CD4-positive, alpha-beta T cell treated with Interleukin-21 for 1 hour (primary cell): ENCODE results near the gene ATG101.
A peak's percentile ranks its signal among the peaks of the same experiment; 100 is the strongest.

Source experiments
- DNase-seq: peaks from one replicate; pipeline ENCODE4 v3.0.0-alpha.2; 2020

The ATG101 gene

DNA sequence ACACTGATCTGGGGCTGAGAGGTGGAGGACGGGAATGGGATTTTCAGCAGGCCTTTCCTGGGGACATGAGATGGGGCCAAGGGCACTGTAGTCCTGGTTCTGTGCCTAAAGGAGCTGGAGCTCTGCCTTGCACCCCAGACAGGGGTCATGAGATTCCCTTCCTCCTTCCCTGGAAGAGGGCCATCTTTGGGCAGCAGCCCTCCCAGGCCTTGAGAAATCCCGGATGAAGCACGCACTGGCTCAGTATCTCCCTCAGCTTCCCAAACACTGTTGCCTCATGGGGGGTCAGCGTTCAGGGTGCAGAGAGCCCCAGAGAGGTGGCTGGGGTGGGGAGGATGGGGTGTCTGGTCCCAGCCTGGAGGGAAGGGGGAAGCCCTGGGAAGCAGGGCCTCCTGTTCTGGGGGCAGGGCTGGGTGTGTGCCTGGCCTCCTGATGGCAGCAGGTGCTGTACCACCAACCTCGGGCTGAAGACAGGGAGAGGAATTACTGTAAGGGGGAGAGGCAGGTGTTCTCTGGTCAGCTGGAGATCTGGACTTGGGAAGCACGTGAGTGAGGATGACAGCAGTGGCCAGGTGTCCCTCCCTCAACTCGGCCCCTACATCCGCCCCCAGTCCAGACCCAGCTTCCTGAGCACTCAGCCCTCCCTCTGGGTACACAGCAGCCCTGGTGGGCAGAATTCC, 26.9 kb upstream of the ATG101 start:
- no peak for DNase-seq

DNA sequence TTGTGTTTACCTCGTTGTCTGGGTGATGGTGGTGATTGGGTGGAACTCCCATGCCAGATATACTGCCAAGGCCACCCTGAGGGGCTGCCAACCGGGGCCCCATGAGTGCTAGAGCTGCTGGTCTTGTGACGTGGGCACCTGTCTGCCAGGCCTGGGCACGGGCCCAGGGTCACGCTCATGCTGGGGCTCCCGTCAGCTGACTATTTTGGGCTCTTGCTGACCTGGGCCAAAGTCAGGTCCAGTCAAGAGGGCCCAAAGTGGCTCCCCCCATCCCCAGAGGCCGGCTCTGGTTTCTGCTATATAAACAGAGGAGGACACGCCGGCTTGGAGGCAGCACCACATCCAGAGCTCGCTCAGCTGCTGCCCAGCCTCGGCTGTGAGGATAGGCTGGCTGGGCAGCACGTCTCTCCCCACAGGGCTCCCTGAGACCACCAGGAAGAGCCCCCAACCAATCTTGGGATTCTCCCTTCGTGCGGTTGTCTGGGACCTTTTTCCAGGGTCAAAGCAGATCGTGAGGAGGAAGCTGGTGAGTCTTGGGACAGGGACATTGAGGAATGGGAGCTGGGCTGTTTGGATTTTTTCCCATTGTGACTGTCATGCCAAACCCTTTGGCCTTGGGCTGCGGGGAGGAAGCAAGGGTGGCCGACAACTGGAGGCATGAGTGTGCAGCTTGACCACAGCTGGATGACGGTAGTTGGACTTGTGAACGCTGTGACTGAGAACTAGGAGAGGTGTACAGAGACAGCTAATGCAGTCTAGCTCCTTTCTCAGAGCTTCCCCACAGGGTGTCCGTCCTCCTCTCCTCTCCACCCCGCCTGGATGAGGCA, 26.2 kb upstream of the ATG101 start:
- no peak for DNase-seq

DNA sequence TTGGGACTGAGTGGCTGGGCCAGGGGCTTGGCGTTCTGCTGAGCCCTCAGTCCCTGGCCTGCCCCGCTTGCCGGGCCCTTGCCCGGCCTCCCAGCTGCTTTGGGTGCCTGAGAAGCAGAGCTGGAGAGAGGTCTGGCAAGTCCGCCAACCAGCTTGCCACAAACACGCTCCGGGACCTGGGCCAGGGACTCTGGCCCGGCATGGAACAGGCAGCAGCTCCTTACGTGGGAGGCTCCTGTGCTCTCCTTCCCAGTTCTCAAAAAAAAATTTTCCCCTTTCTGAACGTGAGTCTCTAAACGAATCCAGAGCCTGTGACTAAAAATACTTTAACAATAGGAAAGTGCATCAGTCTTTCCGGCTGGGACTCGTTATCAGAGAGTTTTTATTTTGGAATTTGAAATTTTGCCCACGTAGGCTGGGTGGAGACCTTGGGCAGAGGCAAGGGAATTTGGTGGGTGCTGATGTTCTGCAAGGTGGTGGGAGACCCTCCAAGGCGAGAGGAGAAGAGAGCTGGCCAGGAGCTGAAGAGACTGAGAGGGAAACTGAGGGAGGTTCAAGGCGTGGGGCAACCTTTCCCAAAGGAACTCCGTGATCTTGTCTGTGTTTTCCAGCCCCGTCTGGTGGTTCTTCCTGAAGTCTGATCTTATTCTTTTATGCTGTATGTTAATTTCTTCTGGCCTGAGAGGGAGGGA, 25.3 kb upstream of the ATG101 start:
- no peak for DNase-seq

DNA sequence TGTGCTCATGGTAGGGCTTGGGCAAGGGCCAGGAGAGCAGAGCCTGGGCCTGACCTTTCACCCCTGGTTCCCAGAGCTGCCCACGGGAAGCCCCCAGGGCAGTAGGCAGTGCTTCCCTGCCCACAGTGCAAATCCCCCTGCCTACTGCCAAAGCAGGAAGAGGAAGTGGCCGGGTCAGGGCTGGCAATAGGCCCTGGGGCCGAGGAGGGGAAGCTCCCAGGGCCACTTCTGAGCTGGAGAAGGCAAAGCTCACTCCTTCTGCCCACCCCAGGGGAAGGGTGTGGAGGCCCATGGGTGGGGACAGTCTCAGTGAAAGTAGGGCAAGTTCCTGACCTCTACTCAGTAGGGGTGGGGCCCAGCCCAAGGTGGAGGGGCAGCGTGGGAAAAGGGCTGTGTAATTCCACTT, 24.0 kb upstream of the ATG101 start:
- peak; percentile 39 for DNase-seq

DNA sequence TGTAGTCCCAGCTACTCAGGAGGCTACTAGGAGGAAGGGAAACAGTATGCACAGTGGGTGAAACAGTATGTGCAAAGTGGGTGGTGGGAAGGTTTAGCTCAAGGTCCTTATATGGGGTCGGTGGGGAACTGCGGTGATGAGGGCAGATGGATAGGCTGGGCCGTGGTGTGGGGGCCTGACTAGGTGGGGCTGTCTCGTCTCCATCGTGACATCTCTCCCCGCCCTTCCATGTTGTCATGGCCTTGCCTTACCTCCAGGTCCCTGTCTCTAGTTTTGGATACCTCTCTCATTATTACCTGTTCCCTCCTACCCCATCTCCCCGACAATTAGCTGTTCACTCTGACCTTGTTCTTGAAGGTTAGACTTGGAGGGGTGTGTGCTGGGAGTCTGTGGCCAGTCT, 22.9 kb upstream of the ATG101 start:
- no peak for DNase-seq

DNA sequence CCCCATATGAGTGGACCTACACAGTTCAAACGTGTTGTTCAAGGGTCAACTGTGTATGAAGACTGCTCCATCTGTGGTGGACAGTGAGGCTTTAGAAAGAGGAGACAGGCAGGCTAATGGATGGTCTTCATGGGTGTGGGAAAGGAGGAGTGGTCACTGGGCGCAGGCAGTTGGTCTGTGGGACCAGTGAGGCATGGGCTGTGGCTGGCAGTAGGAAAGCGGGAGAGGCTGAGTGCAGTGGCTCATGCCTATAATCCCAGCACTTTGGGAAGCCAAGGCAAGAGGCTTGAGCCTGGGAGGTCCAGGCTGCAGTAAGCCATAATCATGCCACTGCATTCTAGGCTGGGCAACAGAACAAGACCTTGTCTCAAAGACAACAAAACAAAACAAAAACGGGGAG, 20.5 kb upstream of the ATG101 start:
- DNase-seq: no peak

DNA sequence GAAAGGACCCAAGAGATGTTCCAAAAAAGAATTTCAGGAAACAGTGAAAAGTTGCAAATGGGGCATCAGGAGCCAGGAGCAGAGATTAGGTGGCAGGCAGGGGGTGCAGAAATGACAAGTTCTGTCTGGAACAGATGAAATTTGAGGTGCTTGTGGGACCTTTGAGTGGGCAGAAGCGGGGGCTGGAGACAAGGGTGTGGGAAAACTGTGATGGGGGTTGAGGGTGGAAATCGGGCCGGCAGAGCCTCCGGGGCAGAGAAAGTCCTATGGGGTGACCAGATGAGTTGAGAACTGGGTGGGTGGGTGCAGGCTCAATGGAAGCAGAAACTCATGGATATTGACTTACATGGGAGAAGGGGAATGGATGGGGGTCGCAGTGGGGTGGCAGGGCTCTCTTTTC, 20.1 kb upstream of the ATG101 start:
- no peak for DNase-seq

DNA sequence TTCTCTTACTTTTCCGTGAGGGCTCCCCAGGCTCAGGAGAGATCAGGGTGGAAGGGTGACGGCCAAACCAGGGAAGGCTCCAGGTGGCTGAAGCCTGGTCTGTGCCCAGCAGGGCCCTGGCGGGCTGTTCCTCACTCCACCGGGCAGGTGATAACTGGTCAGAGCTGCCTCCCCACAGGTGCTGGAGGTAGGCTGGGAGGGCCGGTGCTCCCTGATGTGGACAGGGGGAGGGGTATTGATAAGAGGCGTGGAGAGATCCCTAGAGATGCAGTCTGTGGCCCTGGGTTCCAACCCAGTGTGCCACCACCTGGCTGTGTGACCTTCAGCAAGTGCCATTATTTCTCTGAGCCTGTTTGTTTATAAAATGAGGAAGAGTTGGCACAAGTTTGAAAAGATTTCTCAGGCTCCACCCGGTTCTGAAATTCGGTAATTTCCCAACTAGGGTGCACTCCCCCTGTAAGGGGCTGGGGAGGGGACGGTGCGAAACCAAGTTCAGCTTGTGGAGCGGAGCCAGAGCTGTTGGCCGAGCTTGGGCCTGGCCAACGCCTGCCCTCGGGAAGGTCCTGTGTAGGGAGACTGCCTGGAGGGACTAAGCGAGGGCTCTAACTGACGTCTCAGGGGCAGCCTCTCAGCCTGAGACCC, 19.5 kb upstream of the ATG101 start:
- peak; percentile 75 for DNase-seq

DNA sequence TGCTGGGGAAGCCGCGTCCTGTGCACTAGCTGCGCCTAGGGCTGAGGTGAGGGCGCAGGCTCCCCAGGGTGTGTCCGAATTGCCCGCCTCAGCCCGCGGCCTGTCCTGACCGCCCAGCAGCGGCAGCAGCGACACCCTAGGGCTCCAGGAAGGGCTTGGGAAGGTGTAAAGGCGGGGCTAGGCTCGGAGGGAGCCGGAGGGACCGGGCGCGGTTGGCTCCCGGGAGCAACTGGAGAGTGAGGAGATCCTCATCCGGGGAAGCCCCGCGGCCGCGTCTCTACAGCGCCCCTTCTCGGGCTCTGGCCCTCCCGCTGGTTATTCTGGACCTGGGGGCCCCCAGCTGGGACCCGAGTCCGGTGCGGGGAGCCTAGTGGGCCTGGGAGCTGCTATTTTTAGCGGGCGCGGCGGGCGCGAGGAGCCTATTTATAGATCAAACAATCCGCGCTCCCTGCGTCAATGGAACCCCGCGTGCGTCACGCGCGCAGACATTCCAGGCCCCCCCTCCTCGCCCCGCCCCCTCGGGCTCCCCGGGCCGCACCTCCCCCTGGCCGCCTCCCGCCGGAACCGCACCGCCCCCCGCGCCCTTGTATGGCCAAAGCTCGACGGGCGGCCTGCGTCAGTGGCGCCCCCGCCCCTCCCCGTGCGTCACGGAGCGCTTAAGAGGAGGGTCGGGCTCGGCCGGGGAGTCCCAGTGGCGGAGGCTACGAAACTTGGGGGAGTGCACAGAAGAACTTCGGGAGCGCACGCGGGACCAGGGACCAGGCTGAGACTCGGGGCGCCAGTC, 18.8 kb upstream of the ATG101 start, which contains the start of gene NR4A1:
NR4A1 (plus strand) TSS at position 685 of the 784 bp plus-strand sequence. CDS start 2,887 bp downstream, outside the sequence.
- DNase-seq: peak; percentile 99

DNA sequence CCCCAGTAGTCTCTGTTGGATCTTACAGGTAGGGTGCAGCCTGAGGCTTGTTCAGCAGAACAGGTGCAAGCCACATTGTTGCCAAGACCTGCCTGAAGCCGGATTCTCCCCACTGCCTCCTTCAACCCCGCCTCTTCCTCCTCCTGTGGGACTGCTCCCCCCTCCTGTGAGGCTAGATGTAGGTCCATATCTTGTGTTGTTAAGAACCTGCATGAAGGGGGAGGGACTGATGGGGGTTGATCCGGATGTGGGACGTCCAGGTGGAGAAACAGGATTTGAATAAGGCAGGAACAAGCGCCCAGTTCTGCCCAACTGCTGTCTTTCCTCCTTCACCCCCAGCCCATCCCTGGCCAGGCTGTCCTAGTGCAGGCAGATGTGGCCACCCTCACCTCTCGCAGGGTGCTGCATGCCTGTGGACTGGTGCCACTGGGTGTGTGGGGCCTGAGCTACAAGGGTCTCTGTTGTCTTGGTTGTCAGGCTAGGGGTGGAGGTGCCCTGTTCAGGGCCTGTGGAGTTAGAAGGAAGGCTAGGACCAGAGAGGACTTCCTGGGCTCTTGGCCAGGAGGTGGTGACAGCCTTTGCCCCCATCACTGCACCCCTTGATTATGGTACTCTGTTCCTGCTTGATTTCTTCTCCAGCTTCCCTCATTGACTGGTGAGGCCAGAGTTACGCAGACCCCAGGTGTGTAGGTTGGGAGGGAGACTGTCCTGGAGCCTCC, 17.2 kb upstream of the ATG101 start:
- peak; percentile 68 for DNase-seq

DNA sequence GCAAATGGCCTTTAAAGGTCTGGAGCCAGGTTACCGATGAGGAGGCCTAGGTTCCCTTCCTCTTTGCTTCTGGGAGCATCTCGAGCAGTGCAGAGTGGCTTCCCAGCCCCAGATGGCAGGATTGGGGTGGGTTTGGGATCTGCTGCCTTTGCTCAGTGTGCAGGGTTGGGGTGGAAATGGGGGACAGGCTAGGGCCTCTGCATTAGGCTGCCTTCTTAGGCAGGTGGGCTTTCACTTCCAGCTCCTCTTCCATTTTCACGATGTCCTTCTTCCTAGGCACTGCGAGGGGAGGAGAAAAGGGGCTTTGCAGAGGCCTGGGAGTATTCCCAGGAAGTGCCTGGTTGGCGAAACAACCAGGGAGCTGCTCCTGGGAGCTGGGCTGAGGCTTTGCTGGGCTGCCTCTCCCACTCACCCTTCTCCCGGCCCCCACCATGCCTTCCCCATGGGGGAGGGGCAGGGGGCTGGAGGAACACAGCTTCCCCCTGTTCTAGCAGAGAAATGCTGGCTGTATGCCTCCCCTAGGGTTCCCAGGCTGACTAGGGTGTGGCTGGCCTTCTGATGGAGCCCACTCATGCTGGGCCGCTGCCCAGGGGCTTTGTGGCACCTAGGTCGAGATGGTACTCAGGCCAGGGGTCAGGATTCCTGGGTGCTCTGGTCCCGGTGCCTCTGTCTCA, 16.1 kb upstream of the ATG101 start:
- DNase-seq: peak; percentile 22

DNA sequence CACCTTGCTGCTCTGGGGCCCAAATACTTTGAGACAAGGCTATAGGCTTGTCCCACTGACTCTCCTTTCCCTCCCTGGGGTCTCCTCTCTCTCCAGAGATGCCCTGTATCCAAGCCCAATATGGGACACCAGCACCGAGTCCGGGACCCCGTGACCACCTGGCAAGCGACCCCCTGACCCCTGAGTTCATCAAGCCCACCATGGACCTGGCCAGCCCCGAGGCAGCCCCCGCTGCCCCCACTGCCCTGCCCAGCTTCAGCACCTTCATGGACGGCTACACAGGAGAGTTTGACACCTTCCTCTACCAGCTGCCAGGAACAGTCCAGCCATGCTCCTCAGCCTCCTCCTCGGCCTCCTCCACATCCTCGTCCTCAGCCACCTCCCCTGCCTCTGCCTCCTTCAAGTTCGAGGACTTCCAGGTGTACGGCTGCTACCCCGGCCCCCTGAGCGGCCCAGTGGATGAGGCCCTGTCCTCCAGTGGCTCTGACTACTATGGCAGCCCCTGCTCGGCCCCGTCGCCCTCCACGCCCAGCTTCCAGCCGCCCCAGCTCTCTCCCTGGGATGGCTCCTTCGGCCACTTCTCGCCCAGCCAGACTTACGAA, 15.4 kb upstream of the ATG101 start:
- peak; percentile 27 for DNase-seq

DNA sequence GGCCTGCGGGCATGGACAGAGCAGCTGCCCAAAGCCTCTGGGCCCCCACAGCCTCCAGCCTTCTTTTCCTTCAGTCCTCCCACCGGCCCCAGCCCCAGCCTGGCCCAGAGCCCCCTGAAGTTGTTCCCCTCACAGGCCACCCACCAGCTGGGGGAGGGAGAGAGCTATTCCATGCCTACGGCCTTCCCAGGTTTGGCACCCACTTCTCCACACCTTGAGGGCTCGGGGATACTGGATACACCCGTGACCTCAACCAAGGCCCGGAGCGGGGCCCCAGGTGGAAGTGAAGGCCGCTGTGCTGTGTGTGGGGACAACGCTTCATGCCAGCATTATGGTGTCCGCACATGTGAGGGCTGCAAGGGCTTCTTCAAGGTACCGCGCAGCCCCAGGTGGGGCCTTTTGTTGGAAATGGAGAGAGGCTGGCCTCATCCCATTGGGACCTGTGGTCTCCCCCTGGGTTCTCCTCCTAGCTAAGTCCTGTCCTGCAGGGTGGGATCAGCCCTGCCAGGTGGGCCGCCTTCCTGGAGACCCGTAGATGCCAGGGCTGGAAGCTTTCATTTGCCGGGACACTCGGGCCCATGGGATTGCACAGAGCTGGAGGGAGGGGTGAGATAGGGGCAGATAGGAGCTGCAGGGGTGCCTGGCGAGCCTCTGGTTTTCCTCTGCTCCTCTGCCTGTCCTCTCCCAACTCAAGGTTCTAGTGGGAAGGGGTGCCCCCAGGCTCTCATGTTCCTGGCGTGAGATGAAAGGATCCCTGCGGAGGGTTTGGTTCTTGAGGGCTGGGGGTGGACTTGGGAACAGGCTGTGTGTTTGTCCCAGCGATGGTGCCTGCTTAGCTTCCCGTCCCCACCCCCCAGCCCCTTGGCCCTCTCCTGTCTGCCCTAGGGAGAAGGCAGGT, 14.7 kb upstream of the ATG101 start:
- DNase-seq: peak; percentile 26

DNA sequence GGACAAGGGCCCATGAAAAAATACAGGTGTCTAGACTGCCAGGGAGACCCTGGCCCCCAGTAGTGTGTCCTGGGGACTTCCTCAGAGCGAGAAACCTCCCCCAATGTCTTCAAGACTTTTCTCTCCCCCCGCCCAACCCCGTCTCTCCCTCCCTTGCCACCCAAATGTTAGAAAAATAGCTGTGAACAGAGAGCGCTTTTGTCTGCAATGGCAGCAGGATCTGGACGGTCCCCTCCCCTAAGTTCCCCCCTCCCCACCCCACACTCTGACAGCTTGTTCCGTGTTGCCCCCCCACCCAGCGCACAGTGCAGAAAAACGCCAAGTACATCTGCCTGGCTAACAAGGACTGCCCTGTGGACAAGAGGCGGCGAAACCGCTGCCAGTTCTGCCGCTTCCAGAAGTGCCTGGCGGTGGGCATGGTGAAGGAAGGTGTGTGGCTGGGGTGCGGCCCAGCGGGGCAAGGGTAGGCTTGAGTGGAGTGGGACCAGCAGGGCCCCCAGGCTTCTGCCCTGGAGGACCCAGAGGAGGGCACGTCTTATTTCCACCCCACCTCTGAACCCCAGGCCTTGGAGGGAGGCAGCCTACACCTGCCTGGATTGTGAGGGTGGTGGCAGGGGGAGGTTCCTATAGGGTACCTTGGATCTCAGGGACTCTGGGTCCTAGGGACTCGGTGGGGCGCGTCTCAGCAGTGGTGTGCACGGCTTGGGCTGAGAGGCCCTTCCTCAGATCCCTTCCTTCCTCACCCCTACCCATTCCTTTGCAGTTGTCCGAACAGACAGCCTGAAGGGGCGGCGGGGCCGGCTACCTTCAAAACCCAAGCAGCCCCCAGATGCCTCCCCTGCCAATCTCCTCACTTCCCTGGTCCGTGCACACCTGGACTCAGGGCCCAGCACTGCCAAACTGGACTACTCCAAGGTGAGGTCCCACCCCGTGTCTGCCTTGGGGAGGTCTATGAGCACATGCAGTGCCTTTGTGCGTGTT, 13.8 kb upstream of the ATG101 start:
- DNase-seq: peak; percentile 40

DNA sequence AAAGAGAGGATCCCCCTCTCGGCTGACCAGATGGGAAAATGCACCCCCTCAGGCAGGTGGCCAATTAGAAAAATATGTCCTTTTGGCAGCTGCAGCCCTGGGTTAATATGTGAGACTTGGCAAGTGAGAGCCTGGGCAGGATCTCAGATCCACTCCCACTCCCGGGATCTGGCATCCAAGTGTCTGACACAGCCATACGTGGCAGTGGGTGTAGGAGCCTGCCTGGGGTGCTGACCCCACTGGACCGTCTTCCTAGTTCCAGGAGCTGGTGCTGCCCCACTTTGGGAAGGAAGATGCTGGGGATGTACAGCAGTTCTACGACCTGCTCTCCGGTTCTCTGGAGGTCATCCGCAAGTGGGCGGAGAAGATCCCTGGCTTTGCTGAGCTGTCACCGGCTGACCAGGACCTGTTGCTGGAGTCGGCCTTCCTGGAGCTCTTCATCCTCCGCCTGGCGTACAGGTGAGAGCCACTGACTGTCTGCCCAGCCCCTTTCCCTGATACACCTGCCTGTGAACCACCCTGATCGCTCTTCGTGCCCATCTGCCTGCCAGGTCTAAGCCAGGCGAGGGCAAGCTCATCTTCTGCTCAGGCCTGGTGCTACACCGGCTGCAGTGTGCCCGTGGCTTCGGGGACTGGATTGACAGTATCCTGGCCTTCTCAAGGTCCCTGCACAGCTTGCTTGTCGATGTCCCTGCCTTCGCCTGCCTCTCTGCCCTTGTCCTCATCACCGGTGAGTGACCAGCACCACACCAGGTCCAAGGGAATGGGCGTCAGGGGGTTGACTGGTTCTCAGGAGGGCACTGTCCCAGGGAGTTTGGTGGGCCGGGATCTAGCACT, 12.8 kb upstream of the ATG101 start:
- DNase-seq: peak; percentile 38

DNA sequence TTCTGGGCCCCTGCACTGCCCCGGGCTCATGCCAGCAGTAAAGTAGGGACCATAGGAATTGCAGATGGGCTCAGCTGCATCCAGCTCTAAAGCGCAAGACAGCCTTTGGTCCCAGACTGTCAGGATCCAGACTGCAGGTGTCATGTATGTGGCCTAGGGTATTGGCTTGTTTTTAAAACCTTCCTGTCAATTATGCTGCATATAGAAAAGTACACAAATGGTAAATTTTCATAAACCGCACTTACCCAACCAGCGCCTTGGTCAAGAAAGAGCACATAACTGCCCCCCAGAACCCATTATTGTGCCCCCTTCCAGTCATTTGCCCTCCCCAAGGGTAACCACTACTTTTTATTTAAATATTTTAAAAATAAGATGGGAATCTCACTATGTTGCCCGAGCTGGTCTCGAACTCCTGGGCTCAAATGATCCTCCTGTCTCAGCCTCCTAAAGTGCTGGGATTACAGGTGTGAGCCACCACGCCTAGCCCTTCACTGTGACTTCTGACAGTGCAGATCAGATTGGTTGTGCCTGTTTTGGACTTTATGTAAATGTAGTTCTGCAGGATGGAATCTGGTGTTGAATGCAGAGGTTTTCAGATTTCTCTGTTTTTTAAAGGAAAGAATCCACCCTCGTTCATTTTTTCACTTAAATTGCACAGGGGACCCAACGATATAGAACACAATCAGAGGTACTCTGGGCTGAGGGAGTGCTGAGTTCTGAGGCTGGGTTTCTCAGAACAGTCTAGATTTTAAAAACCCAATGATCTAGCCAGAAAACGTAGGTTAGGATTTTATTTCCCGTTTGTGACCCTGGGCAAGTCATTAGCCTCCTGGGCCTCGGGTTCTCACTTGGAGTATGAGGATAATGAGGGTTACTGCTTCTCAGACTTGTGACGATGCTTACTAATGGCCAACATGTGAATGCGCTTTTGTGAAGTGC, 11.9 kb upstream of the ATG101 start:
- peak; percentile 28 for DNase-seq
